HG03460 (cell line): ENCODE data around the gene TICRR.

Source experiments
- ATAC-seq: cut with Tn5 transposase; IDR thresholded peaks from one replicate; pipeline ENCODE4 v1.9.1; 2021; ENCODE audit not compliant: unreplicated experiment

TICRR gene

GRCh38 chr15:89627256-89627970 lies 52.1 kb downstream of the TICRR start:
- no peak for ATAC-seq

GRCh38 chr15:89628301-89628700 lies 53.0 kb downstream of the TICRR start:
- ATAC-seq: no peak

DNA sequence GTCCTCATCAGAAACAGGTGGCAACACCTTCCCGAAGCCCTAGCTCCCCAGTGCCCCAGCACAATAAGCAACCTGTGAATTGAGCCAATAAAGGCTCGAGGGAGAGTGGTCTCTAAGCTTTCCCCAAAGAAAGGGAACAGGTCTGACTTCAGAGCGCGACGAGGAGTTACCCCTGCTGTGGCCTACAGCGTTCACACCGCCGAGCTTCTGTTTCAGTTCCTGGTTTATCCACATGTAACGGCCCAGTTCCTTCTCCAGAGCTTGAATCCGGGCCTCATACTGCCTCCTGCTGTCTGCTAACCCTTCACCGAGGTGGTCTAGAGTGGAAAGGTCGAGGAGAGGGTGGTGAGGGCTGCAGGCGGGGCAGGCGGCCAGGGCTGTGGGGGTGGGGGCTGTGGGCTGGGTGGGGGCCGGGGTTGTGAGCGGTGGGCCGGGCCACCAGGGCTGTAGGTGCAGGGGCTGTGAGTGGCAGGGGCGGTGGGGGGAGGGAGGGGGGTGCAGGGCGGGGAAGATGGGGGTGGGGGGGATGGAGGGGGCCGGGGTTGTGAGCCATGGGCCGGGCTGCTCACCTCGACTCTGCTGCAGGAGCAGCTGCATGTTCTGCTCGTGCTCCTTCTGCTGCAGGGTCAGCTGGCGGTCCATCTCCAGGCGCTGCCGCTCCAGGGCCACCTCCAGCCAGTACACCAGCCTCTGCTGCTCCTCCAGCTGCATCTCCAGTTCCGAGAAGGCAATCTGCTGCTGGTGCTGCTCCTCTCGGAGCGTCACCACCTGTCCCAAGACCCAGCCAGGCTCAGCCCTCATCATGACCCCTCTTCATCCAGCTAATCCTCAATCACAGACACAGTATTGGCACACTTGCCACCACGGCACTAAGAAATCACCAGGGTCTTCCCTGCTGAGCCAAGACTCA lies 53.8 kb downstream of the TICRR start:
- ATAC-seq: no peak

- no peak for ATAC-seq
Observed at GRCh38 chr15:89629829-89630228, 54.6 kb downstream of the TICRR start.

DNA sequence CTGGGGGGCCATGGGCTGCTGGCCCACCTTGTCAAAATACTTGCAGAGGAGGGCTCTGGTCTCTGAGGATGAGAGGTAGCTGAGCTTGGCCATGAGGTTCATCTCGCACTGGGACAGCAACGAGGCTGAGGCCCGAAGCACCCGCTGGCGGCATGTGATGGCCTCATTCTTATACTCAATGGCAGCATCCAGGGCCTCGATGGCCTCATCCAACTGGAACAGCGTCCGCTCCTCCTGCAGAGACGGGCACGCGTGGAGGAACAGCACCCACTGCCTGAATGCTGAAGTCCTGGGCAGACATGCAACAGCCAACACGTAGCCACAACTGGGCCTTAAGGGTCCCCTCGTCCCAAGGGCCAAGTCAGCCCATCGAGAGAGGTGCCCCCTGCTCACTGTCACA lies 55.0 kb downstream of the TICRR start:
- no peak for ATAC-seq

GRCh38 chr15:89630974-89631901 lies 56.0 kb downstream of the TICRR start:
- no peak for ATAC-seq

DNA sequence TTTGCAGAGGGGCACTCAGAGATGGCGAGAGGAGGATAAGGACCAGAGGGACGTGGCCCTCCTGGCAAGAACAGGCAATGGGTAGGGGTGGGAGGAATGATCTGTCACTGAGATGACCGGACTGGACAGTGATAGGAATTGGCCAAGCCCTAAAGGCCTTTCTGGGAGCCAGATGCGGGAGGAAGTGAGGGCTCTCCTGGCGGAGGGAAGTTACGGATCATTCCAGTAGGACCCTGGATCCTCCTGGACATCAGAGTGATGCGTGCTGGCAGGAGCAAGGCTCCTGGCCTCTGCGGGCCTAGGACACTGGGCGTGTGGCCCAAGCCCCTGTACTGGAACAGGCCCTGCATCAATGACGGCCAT lies 56.6 kb downstream of the TICRR start:
- ATAC-seq: no peak

GRCh38 chr15:89632563-89633430 lies 57.5 kb downstream of the TICRR start:
- no peak for ATAC-seq

DNA sequence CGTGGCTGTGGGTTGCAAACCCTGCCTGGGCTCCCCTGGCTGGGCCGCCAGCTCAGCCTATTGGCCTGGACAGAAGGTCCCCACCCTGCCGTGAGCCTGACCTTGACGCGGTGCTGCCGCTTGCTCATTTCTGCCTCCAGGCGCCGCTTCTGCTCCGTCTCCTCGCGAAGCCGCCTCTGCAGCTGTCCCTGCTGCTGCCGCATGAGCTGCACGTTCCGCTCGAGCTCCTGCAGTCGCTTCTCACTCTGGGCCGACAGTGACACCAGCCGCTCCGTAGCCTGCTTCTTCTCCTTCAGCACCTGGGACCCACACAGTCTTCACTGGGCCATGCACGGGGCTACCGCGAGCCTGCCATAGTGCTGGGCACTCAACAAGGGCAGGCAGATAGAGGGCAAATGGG lies 58.3 kb downstream of the TICRR start:
- ATAC-seq: no peak

DNA sequence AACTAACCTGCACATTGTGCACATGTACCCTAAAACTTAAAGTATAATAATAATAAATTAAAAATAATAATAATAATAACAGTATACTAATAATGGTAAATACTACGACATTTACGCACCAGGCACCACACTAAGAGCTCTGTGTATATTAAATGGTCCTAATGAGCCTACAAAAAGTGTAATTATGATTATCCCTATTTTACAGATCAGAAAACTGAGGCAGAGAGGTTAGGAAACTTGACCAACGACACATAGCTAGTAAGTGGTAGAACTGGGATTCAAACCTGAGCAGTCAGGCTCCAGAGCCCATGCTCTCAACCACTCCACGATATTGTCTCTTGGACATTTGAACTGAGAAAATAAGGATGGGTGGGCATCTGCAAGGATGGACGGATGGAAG lies 65.0 kb downstream of the TICRR start:
- ATAC-seq: no peak

DNA sequence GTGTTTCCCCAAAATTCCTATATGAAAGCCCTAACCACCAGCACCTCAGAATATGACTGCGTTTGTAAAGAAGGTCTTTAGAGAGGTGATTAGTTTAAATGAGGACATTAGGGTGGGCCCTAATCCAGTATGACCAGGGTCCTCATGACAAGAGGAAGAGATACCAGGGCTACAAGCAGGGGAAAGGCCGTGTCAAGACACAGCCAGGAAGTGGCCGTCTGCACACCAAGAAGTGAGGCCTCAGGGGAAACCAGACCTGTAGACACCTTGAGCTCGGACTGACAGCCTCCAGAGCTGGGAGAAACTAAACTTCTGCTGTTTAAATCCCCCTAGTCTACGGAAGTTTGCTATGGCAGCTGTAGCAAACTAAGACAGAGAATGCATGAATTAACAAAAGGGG lies 65.8 kb downstream of the TICRR start:
- ATAC-seq: no peak

- ATAC-seq: no peak
Observed at GRCh38 chr15:89642106-89642505, 66.8 kb downstream of the TICRR start.

GRCh38 chr15:89645680-89646079 lies 70.4 kb downstream of the TICRR start:
- ATAC-seq: no peak

DNA sequence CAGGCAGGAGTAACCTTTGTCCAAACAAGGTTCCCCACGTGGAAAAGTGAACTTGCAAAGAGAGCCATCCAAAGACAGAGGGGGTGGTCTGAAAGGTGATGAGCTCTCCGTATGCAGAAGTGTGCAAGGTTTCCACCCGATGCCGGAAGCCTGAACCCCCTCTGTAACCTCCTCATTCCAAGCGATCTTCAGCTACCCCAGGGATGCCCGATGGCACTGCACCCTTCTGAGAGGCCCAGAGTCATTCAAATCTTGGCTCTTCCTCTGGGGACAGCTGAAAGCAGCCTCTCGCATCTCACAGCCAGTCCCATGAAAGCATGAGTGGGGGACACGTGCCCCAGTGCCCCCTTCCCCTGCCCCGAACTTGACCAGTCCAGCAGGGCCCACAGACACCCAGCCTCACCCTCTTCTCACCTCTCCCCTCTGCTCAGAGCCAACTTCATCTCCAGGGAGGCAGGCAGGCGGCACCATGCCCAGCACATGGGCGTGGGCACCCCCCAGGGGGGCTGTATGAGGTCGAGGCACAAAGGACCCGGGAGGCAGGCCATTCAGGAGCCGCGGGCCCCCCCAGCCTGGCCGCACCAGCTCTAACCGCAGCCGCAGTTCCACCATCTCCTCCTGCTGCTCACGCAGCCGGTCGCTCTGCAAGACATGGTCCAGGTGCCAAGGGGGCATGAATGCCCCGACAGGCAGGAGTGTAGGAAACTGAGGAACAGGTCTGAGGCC lies 71.3 kb downstream of the TICRR start:
- ATAC-seq: no peak

- ATAC-seq: peak; percentile 65
Observed at GRCh38 chr15:89647191-89647851, 72.1 kb downstream of the TICRR start.

DNA sequence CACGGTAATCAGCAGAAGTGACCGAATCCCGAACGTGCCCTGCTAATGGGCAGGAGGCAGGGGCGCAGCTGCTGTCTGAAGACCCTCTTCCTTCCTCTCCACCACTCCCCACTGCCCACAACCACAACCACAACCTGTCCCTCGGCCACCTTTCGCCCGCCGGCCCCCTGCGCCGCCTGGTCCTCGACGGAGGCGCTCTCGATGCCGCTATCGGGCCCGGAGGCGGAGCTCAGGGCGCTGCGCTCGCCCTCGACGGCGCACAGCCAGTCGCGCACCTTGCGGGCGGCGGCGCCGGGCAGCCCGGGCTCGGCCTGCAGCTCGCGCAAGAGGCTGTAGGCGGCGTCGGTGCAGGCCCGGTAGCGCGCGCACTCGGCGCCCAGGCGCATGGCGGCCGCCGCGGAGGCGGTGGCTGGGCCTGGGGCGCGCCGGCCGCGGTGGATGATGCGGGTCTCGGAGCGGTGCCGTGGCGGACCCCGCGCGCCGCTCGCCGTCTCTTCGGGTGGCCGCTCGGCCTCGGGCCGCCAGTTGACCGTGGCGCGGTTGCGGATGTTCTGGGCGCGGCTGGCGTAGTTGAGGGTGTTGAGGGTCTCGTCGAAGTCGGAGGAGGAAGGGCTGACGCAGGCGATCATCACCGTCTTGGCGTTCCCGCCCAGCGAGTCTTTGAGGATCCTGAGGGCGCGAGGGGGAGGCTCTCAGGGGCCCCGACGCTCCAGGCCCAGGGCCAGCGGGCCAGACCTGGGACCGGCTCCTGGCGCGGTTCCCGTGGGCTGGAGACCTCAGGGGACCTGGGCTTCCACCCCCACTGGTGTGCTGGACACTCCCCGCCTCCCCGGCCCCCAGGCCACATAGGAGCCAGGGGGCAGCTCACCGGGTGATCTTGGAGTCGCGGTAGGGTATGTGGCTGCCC lies 73.1 kb downstream of the TICRR start:
- ATAC-seq: no peak

DNA sequence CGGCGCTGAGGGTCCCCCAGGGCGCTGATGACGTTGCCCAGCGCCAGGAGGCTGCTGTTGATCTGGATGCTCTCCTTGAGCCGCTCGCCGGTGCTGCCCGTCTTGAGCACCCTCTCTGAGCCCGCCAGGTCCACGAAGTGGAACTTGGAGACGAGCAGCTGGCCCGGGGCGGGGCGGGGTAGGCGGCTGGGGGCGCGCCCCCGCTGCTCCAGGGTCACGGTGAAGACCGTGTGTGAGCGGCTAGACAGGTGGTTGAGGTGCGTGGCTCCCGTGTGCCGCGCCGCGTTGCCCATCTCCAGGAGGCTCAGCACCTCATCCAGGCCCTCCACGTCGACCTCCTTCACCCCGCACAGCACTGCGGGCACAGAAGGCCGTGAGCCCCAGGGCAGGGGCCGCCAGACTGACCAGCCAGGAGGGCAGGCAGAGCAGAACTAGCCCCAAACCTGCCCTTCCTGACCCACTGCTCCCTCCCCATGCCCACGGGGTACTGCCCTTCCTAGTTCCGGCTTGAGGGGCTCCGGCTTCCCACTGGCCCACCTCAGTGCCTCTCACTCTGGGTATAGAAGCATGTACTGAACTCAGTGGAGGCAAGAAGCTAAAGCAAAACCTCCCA lies 73.8 kb downstream of the TICRR start:
- no peak for ATAC-seq

DNA sequence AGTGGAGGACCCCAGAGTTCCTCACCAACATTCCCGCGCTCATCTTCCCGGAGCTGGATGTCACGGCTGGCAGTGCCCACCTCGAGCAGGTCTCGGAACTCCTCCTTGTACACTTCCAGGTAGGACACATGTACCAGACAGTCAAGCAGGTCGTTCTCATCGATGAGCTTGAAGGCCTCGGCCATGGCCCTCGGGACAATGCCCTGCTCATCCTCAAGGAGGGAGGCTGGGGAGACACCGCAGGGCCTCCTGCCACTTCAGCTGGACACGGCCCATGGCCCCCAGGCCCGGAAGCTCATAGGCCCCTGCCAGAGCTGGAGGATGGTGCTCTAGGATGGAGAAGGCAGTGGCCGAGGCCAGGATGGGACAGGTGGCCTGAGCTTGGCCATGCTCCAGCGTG lies 74.4 kb downstream of the TICRR start:
- ATAC-seq: no peak
